HepG2 (cell line): Measurements from ENCODE around the gene FBH1. TPM values are rescaled to one million over a fixed set of nuclear protein-coding genes. Genes with fewer than 3 reads are reported as not detected.

Experiments
- ATAC-seq: fragments of 200-7000 bp; cut with Tn5 transposase; 3 replicates; pipeline ENCODE4 v1.9.1; 2020; ENCODE audit warnings: mild to moderate bottlenecking, moderate library complexity
- BruUV-seq: library from RNA; stranded (reverse); fragments of 400-500 nt; replicated peaks from 2 replicates; lab custom pipeline; 2021; lab: Mats Ljungman, UMichigan
- CTCF ChIA-PET: fragments of 300-600 bp; formaldehyde crosslinking; extraction: SDS; loops from one replicate; lab custom pipeline; 2021; ENCODE audit warnings: low total read pairs, inconsistent platforms, low intra/inter-chr PET ratio; lab: Yijun Ruan, JAX
- POLR2A ChIA-PET: fragments of 350-600 bp; sonication (Branson Sonifier 250); formaldehyde crosslinking; loops from one replicate; lab custom pipeline; 2020; ENCODE audit warnings: antibody characterized with exemption, inconsistent platforms; lab: Yijun Ruan, JAX
- DNase-seq: peaks from one replicate; pipeline ENCODE4 v3.0.0-alpha.2; 2015; ENCODE audit warnings: low spot score
- FAIRE-seq: peaks from 3 replicates; lab custom pipeline; 2011; peaks lifted over from hg19 to GRCh38; lab: Jason Lieb, UNC
- H2AFZ ChIP-seq: one replicate; pipeline ENCODE4 v1.6.1; 2011; ENCODE audit warnings: low read length, inconsistent platforms
- H3K27ac ChIP-seq: fragments of 300-600 bp; 3 replicates; pipeline ENCODE4 v1.8.0; 2011; ENCODE audit warnings: mixed run types, mild to moderate bottlenecking, mixed read lengths, low read length, inconsistent platforms; ENCODE audit not compliant: insufficient read depth; ENCODE audit errors: extremely low read length
- H3K27me3 ChIP-seq, 2 experiments: fragments of 200-600 bp in 1 of 2; 2 replicates in 1 of 2; 3 replicates in 1 of 2; pipeline versions ENCODE4 v1.6.0 to v1.8.0; 2011; ENCODE audit warnings: low read length in 2 of 2, mild to moderate bottlenecking in 2 of 2, moderate library complexity in 2 of 2, inconsistent platforms in 1 of 2; ENCODE audit not compliant: insufficient read depth in 2 of 2, control insufficient read depth in 1 of 2
- H3K36me3 ChIP-seq, 2 experiments: fragments of 200-600 bp in 1 of 2; replicated peaks in 1 of 2; 2 replicates in 1 of 2; 3 replicates in 1 of 2; pipeline versions ENCODE4 v1.5.1 to v1.8.0; 2011; ENCODE audit warnings: low read length in 2 of 2, inconsistent platforms in 1 of 2; ENCODE audit not compliant: insufficient read depth in 2 of 2, control insufficient read depth in 1 of 2
- H3K4me1 ChIP-seq: 2 replicates; pipeline ENCODE4 v1.5.1; 2012; ENCODE audit warnings: low read length, inconsistent platforms; ENCODE audit not compliant: insufficient read depth
- H3K4me2 ChIP-seq: 2 replicates; pipeline ENCODE4 v1.6.0; 2011; ENCODE audit warnings: low read depth, low read length, inconsistent platforms
- H3K4me3 ChIP-seq, 3 experiments: fragments of 200-600 bp in 1 of 3; sonication (generic), shearing (Covaris generic) in 1 of 3; replicated peaks in 1 of 3; 2 replicates each; pipeline ENCODE4 v1.5.1; 2011 to 2016; ENCODE audit warnings: low read length in 3 of 3, inconsistent platforms in 2 of 3, low read depth in 2 of 3, mild to moderate bottlenecking in 2 of 3, control low read depth in 1 of 3, mixed read lengths in 1 of 3; ENCODE audit not compliant: insufficient read depth in 1 of 3
- H3K79me2 ChIP-seq: one replicate; pipeline ENCODE4 v1.6.1; 2011; ENCODE audit warnings: low read length, inconsistent platforms; ENCODE audit not compliant: insufficient read depth
- H3K9ac ChIP-seq: 2 replicates; pipeline ENCODE4 v1.6.0; 2011; ENCODE audit warnings: mild to moderate bottlenecking, low read depth, low read length, inconsistent platforms; ENCODE audit not compliant: insufficient read depth
- H3K9me3 ChIP-seq: 2 replicates; pipeline ENCODE4 v1.5.1; 2012; ENCODE audit warnings: mild to moderate bottlenecking, low read length
- H4K20me1 ChIP-seq: 2 replicates; pipeline ENCODE4 v1.6.0; 2011; ENCODE audit warnings: inconsistent platforms, mild to moderate bottlenecking, low read length, moderate library complexity; ENCODE audit not compliant: insufficient read depth
- JARID2 ChIP-seq: sonication (generic); formaldehyde crosslinking; IDR thresholded peaks from 2 replicates; pipeline ENCODE4 v1.8.1; 2023; ENCODE audit warnings: missing genetic modification reagents, inconsistent platforms; ENCODE audit not compliant: insufficient replicate concordance
- NR3C1 ChIP-seq: sonication (generic); formaldehyde crosslinking; IDR thresholded peaks from 2 replicates; pipeline ENCODE4 v1.4.0; 2020; ENCODE audit warnings: missing genetic modification reagents
- SMAD1 ChIP-seq: sonication (generic); formaldehyde crosslinking; IDR thresholded peaks from 2 replicates; pipeline ENCODE4 v1.4.0; 2020; ENCODE audit warnings: missing genetic modification reagents, low read depth, mild to moderate bottlenecking, borderline replicate concordance
- TRIM24 ChIP-seq: sonication (generic); formaldehyde crosslinking; IDR thresholded peaks from 2 replicates; pipeline ENCODE4 v1.8.0; 2022; ENCODE audit warnings: mild to moderate bottlenecking, missing genetic modification reagents
- ZNF552 ChIP-seq: sonication (generic); formaldehyde crosslinking; IDR thresholded peaks from 2 replicates; pipeline ENCODE4 v1.9.0; 2022; ENCODE audit warnings: missing genetic modification reagents, mild to moderate bottlenecking, borderline replicate concordance
- WGBS: methylation state at CpG from one replicate; pipeline ENCODE4 v1.1.6; 2017; ENCODE audit warnings: low lambda C conversion rate; 5-methylcytosine and 5-hydroxymethylcytosine counted together
- in situ Hi-C: cut with HindIII; loops from 2 replicates; pipeline ENCODE4 v1.10.0; 2017; ENCODE audit warnings: low pct_unique_long_range_greater_than_20kb; ENCODE audit not compliant: extremely low pct_ligation_motif_present
- intact Hi-C: fragments of 100-400 bp; cut with micrococcal nuclease; formaldehyde crosslinking; loops from one replicate; pipeline ENCODE4 v1.10.0; 2022; ENCODE audit not compliant: unreplicated experiment
- polyA plus RNA-seq, 8 experiments: library from polyadenylated mRNA; depleted of rRNA in 3 of 8; stranded (reverse) in 7 of 8; unstranded in 1 of 8; fragments of >200 nt; fragmentation: Illumina TruSeq in 4 of 8; extraction: Trizol in 4 of 8; gene quantifications; 2 replicates each; pipeline versions ENCODE4 v1.2.1 to v1.2.3, GENCODE V29; 2011 to 2016; ENCODE audit warnings: low read depth in 4 of 8, missing spikeins in 1 of 8, mixed read lengths in 1 of 8; ENCODE audit not compliant: insufficient read depth in 1 of 8
- total RNA-seq, 5 experiments: library from RNA; depleted of rRNA; stranded (reverse); fragments of >200 nt; fragmentation: Illumina TruSeq; extraction: Trizol; gene quantifications; 2 replicates each; pipeline ENCODE4 v1.2.3, GENCODE V29; 2016; ENCODE audit warnings: low read depth in 1 of 5
- TF ChIP-seq, protein P1 (sequence below): sonication (generic); formaldehyde crosslinking; IDR thresholded peaks from 2 replicates; pipeline ENCODE4; 2020; ENCODE audit warnings: missing genetic modification reagents, mild to moderate bottlenecking, borderline replicate concordance
- TF ChIP-seq, protein P2 (sequence below): sonication (generic); formaldehyde crosslinking; IDR thresholded peaks from 2 replicates; pipeline ENCODE4 v1.4.0; 2020; ENCODE audit warnings: missing genetic modification reagents, borderline replicate concordance
- TF ChIP-seq, protein P3 (sequence below): sonication (generic); formaldehyde crosslinking; IDR thresholded peaks from 2 replicates; pipeline ENCODE4 v1.5.1; 2020; ENCODE audit warnings: mild to moderate bottlenecking, missing genetic modification reagents, borderline replicate concordance
- TF ChIP-seq, protein P4 (sequence below): sonication (generic); formaldehyde crosslinking; IDR thresholded peaks from 2 replicates; pipeline ENCODE4 v1.5.0; 2020; ENCODE audit warnings: missing genetic modification reagents

Gene FBH1
- total and polyA plus RNA-seq, 2 of the 13 experiments (the other 11 are each of a cell fraction or from before 2014, with no cell fraction given), result 48.8 to 60.3 TPM

DNA sequence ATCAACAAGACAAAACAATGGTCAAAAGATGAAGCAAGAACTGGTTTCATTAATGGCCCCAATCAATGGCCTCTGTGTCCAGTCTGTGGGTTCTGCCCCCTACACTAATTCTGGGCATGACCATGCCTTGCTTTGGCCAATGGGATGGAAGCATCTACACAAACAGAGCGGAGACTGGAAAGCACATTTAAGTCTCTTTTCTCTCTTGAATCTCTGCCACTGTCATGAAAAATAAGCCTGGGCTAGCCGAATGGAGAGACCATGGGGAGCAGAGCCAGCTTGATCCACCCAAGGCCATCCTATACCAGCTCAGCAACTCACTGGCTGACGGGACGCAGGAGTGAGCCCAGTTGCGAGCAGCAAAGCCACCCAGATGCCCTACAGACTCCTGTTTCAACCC, 31.2 kb upstream of the FBH1 start:
- H3K4me1 ChIP-seq, result peaks cover 48% of the 10 kb centered on the region

More for the DNA sequence above, 31.2 kb upstream of the FBH1 start:
- FAIRE-seq, result no peak
- 96% methylated on average over 5 of the region's 5 CpGs for WGBS
- CTCF ChIA-PET, result no interaction called here
- no peak overlapping the region for H3K4me2 ChIP-seq
- no peaks in the 10 kb centered on the region for H3K9me3 ChIP-seq
- no peak overlapping the region for H2AFZ ChIP-seq
- intact Hi-C loops (no loop called here), in situ Hi-C loops (no loop called here)
- H3K36me3 ChIP-seq, result no peaks in the 10 kb centered on the region
- no peaks in the 10 kb centered on the region for H4K20me1 ChIP-seq
- no peak overlapping the region for H3K27ac ChIP-seq
- H3K9ac ChIP-seq, result no peak overlapping the region
- no peaks in the 10 kb centered on the region for H3K79me2 ChIP-seq
- no TSS peak for BruUV-seq
- no peak overlapping the region for H3K4me3 ChIP-seq
- DNase-seq, result no peak
- TF ChIP-seq, protein P1, sequence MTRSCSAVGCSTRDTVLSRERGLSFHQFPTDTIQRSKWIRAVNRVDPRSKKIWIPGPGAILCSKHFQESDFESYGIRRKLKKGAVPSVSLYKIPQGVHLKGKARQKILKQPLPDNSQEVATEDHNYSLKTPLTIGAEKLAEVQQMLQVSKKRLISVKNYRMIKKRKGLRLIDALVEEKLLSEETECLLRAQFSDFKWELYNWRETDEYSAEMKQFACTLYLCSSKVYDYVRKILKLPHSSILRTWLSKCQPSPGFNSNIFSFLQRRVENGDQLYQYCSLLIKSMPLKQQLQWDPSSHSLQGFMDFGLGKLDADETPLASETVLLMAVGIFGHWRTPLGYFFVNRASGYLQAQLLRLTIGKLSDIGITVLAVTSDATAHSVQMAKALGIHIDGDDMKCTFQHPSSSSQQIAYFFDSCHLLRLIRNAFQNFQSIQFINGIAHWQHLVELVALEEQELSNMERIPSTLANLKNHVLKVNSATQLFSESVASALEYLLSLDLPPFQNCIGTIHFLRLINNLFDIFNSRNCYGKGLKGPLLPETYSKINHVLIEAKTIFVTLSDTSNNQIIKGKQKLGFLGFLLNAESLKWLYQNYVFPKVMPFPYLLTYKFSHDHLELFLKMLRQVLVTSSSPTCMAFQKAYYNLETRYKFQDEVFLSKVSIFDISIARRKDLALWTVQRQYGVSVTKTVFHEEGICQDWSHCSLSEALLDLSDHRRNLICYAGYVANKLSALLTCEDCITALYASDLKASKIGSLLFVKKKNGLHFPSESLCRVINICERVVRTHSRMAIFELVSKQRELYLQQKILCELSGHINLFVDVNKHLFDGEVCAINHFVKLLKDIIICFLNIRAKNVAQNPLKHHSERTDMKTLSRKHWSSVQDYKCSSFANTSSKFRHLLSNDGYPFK (CRISPR knock-in tag), result no peak
- TF ChIP-seq, protein P2, sequence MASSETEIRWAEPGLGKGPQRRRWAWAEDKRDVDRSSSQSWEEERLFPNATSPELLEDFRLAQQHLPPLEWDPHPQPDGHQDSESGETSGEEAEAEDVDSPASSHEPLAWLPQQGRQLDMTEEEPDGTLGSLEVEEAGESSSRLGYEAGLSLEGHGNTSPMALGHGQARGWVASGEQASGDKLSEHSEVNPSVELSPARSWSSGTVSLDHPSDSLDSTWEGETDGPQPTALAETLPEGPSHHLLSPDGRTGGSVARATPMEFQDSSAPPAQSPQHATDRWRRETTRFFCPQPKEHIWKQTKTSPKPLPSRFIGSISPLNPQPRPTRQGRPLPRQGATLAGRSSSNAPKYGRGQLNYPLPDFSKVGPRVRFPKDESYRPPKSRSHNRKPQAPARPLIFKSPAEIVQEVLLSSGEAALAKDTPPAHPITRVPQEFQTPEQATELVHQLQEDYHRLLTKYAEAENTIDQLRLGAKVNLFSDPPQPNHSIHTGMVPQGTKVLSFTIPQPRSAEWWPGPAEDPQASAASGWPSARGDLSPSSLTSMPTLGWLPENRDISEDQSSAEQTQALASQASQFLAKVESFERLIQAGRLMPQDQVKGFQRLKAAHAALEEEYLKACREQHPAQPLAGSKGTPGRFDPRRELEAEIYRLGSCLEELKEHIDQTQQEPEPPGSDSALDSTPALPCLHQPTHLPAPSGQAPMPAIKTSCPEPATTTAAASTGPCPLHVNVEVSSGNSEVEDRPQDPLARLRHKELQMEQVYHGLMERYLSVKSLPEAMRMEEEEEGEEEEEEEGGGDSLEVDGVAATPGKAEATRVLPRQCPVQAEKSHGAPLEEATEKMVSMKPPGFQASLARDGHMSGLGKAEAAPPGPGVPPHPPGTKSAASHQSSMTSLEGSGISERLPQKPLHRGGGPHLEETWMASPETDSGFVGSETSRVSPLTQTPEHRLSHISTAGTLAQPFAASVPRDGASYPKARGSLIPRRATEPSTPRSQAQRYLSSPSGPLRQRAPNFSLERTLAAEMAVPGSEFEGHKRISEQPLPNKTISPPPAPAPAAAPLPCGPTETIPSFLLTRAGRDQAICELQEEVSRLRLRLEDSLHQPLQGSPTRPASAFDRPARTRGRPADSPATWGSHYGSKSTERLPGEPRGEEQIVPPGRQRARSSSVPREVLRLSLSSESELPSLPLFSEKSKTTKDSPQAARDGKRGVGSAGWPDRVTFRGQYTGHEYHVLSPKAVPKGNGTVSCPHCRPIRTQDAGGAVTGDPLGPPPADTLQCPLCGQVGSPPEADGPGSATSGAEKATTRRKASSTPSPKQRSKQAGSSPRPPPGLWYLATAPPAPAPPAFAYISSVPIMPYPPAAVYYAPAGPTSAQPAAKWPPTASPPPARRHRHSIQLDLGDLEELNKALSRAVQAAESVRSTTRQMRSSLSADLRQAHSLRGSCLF (CRISPR knock-in tag), result no peak
- TF ChIP-seq SMAD1 (no peak), ZNF552 (CRISPR knock-in tag) (no peak), JARID2 (CRISPR knock-in tag) (no peak), TRIM24 (CRISPR knock-in tag) (no peak), NR3C1 (no peak)
- TF ChIP-seq, protein P3, sequence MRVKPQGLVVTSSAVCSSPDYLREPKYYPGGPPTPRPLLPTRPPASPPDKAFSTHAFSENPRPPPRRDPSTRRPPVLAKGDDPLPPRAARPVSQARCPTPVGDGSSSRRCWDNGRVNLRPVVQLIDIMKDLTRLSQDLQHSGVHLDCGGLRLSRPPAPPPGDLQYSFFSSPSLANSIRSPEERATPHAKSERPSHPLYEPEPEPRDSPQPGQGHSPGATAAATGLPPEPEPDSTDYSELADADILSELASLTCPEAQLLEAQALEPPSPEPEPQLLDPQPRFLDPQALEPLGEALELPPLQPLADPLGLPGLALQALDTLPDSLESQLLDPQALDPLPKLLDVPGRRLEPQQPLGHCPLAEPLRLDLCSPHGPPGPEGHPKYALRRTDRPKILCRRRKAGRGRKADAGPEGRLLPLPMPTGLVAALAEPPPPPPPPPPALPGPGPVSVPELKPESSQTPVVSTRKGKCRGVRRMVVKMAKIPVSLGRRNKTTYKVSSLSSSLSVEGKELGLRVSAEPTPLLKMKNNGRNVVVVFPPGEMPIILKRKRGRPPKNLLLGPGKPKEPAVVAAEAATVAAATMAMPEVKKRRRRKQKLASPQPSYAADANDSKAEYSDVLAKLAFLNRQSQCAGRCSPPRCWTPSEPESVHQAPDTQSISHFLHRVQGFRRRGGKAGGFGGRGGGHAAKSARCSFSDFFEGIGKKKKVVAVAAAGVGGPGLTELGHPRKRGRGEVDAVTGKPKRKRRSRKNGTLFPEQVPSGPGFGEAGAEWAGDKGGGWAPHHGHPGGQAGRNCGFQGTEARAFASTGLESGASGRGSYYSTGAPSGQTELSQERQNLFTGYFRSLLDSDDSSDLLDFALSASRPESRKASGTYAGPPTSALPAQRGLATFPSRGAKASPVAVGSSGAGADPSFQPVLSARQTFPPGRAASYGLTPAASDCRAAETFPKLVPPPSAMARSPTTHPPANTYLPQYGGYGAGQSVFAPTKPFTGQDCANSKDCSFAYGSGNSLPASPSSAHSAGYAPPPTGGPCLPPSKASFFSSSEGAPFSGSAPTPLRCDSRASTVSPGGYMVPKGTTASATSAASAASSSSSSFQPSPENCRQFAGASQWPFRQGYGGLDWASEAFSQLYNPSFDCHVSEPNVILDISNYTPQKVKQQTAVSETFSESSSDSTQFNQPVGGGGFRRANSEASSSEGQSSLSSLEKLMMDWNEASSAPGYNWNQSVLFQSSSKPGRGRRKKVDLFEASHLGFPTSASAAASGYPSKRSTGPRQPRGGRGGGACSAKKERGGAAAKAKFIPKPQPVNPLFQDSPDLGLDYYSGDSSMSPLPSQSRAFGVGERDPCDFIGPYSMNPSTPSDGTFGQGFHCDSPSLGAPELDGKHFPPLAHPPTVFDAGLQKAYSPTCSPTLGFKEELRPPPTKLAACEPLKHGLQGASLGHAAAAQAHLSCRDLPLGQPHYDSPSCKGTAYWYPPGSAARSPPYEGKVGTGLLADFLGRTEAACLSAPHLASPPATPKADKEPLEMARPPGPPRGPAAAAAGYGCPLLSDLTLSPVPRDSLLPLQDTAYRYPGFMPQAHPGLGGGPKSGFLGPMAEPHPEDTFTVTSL (CRISPR knock-in tag), result no peak
- TF ChIP-seq, protein P4, sequence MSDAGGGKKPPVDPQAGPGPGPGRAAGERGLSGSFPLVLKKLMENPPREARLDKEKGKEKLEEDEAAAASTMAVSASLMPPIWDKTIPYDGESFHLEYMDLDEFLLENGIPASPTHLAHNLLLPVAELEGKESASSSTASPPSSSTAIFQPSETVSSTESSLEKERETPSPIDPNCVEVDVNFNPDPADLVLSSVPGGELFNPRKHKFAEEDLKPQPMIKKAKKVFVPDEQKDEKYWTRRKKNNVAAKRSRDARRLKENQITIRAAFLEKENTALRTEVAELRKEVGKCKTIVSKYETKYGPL, result no peak
- ATAC-seq, result no peak
- no peaks in the 10 kb centered on the region for H3K27me3 ChIP-seq
- POLR2A ChIA-PET, result interaction anchor here (1.1 kb wide), 1 partner anchor 45 kb away, joined by 5 read pairs; the partner anchor contains the start of gene GDI2
